PC-9 (cell line): ENCODE results near the gene CRLF3. TPM values are rescaled to one million over a fixed set of nuclear protein-coding genes. Genes with fewer than 3 reads are reported as not detected.
"Not testable (repeated sequence)": the region's sequence is repeated elsewhere in the genome, so short reads cannot be mapped to it uniquely, and the experiment has no call there.

Experiments
- BruUV-seq: library from RNA; stranded (reverse); fragments of 400-500 nt; replicated peaks from 2 replicates; lab custom pipeline; 2021; lab: Mats Ljungman, UMichigan
- CTCF ChIA-PET: fragments of 300-600 bp; sonication (Branson Sonifier 250); formaldehyde crosslinking; loops from one replicate; lab custom pipeline; 2022; ENCODE audit warnings: antibody characterized with exemption; lab: Charles Lee
- POLR2A ChIA-PET: fragments of 300-600 bp; sonication (Branson Sonifier 250); formaldehyde crosslinking; loops from one replicate; lab custom pipeline; 2022; ENCODE audit warnings: antibody characterized with exemption; ENCODE audit not compliant: unreplicated experiment; lab: Charles Lee
- DNase-seq, 2 experiments: peaks; one replicate each; pipeline versions ENCODE4 v3.0.0 to v3.0.0-alpha.2; 2015 to 2022; ENCODE audit warnings: mixed read lengths in 1 of 2
- H2AFZ ChIP-seq: fragments of 200-600 bp; sonication (generic); 2 replicates; pipeline ENCODE4 v1.8.1; 2017; ENCODE audit warnings: antibody characterized with exemption
- H3F3A ChIP-seq: fragments of 200-600 bp; sonication (generic); 2 replicates; pipeline ENCODE4 v1.8.1; 2017; ENCODE audit warnings: antibody characterized with exemption, mild to moderate bottlenecking, low read depth; ENCODE audit not compliant: insufficient read depth
- H3K27ac ChIP-seq: fragments of 200-600 bp; sonication (generic); 2 replicates; pipeline ENCODE4 v1.6.1; 2016; ENCODE audit warnings: mixed run types
- H3K27me3 ChIP-seq: fragments of 200-600 bp; sonication (generic); 2 replicates; pipeline ENCODE4 v1.6.1; 2016; ENCODE audit warnings: low read depth, mixed run types; ENCODE audit not compliant: insufficient read depth
- H3K36me3 ChIP-seq: fragments of 200-600 bp; sonication (generic); 2 replicates; pipeline ENCODE4 v1.6.1; 2016; ENCODE audit warnings: low read depth, mixed run types
- H3K4me1 ChIP-seq: fragments of 200-600 bp; sonication (generic); replicated peaks from 2 replicates; pipeline ENCODE4 v1.6.1; 2016; ENCODE audit warnings: mixed run types; ENCODE audit not compliant: insufficient read depth
- H3K4me2 ChIP-seq: fragments of 200-600 bp; sonication (generic); 2 replicates; pipeline ENCODE4 v1.6.1; 2017; ENCODE audit warnings: mixed run types
- H3K4me3 ChIP-seq: fragments of 200-600 bp; sonication (generic); 2 replicates; pipeline ENCODE4 v1.6.1; 2016; ENCODE audit warnings: mixed run types
- H3K79me2 ChIP-seq: fragments of 200-600 bp; sonication (generic); 2 replicates; pipeline ENCODE4 v1.6.1; 2017; ENCODE audit warnings: low read depth, mixed run types
- H3K9me2 ChIP-seq: fragments of 200-600 bp; sonication (generic); 2 replicates; pipeline ENCODE4 v1.8.1; 2017; ENCODE audit warnings: mild to moderate bottlenecking; ENCODE audit not compliant: insufficient read depth
- H3K9me3 ChIP-seq: fragments of 200-600 bp; sonication (generic); 2 replicates; pipeline ENCODE4 v1.8.1; 2016; ENCODE audit warnings: low read depth; ENCODE audit not compliant: insufficient read depth
- H4K20me1 ChIP-seq: fragments of 200-600 bp; sonication (generic); 2 replicates; pipeline ENCODE4 v1.8.1; 2017; ENCODE audit not compliant: insufficient read depth
- CTCF ChIP-seq: fragments of 200-600 bp; sonication (generic); conservative IDR thresholded peaks from 2 replicates; pipeline ENCODE4 v1.6.1; 2017; ENCODE audit warnings: mixed run types, antibody characterized with exemption, mild to moderate bottlenecking, moderate library complexity
- EZH2 ChIP-seq: fragments of 200-600 bp; sonication (generic); IDR thresholded peaks from 2 replicates; pipeline ENCODE4 v1.8.0; 2017; ENCODE audit warnings: antibody characterized with exemption, low read depth
- intact Hi-C: fragments of 100-400 bp; cut with micrococcal nuclease; formaldehyde crosslinking; loops from one replicate; pipeline ENCODE4 v1.10.0; 2022; ENCODE audit not compliant: unreplicated experiment
- total RNA-seq: library from RNA; stranded (reverse); gene quantifications from 2 replicates; pipeline ENCODE4 v1.2.3, GENCODE V29; 2021

Gene CRLF3
- total RNA-seq, 1 experiment from 2014 or later: 12.9 TPM

- Histone ChIP-seq H3K36me3 (no peaks in the 10 kb centered on the region; the same call in 1 of the 2 replicates), H3K9me2 (no peaks in the 10 kb centered on the region), H3K4me2 (no peak overlapping the region), H3K27me3 (no peaks in the 10 kb centered on the region), H3K4me1 (no peaks in the 10 kb centered on the region), H2AFZ (no peak overlapping the region), H3K9me3 (no peaks in the 10 kb centered on the region), H3K4me3 (no peak overlapping the region), H3K27ac (no peak overlapping the region), H4K20me1 (no peaks in the 10 kb centered on the region; the same call in none of the 2 replicates), H3K79me2 (0 out of 2 replicates have a peak, but pooled peaks cover 6% of the 10 kb centered on the region), H3F3A (no peaks in the 10 kb centered on the region; the same call in 1 of the 2 replicates)
- ChIA-PET CTCF (no interaction called here), POLR2A (no interaction called here)
- no TSS peak for BruUV-seq
- no peak for TF ChIP-seq EZH2
- TF ChIP-seq CTCF: no peak
- no peak for DNase-seq
- intact Hi-C loops: no loop called here
Observed at GRCh38 chr17:30761060-30761459, 63.4 kb downstream of the CRLF3 start.

- H3K4me2 ChIP-seq, intact Hi-C loops, POLR2A ChIA-PET, H3K27ac ChIP-seq, H3K4me1 ChIP-seq, H3F3A ChIP-seq, DNase-seq, H3K27me3 ChIP-seq, BruUV-seq, H4K20me1 ChIP-seq, CTCF ChIA-PET, H3K9me3 ChIP-seq, H2AFZ ChIP-seq, H3K36me3 ChIP-seq, H3K4me3 ChIP-seq, H3K9me2 ChIP-seq: not testable (repeated sequence)
- H3K79me2 ChIP-seq: peaks cover 17% of the 10 kb centered on the region
Observed at GRCh38 chr17:30753291-30753690, 71.2 kb downstream of the CRLF3 start.

GRCh38 chr17:30750982-30751381 is 73.5 kb downstream of the CRLF3 start:
- not testable (repeated sequence) for H3K4me2 ChIP-seq, H4K20me1 ChIP-seq
- peaks cover 16% of the 10 kb centered on the region for H3K79me2 ChIP-seq

GRCh38 chr17:30747621-30748020 is 76.9 kb downstream of the CRLF3 start:
- H3K9me2 ChIP-seq, DNase-seq, H3K79me2 ChIP-seq, H3K4me2 ChIP-seq, H3K9me3 ChIP-seq, H3K36me3 ChIP-seq, BruUV-seq, H2AFZ ChIP-seq, H3K4me3 ChIP-seq, H3K27ac ChIP-seq, H3K4me1 ChIP-seq, CTCF ChIA-PET, intact Hi-C loops, H4K20me1 ChIP-seq, H3K27me3 ChIP-seq, H3F3A ChIP-seq: not testable (repeated sequence)
- POLR2A ChIA-PET: interaction anchor here (0.6 kb wide), 1 partner anchor 74 kb away, joined by 3 read pairs; no protein-coding TSS in a partner anchor

More at GRCh38 chr17:30750982-30751381, 73.5 kb downstream of the CRLF3 start:
- H3K27ac ChIP-seq, H3K9me3 ChIP-seq, BruUV-seq, H3K4me1 ChIP-seq, intact Hi-C loops, POLR2A ChIA-PET, H3F3A ChIP-seq, H3K36me3 ChIP-seq, H3K9me2 ChIP-seq, H3K4me3 ChIP-seq, DNase-seq, H2AFZ ChIP-seq, H3K27me3 ChIP-seq: not testable (repeated sequence)
- CTCF ChIA-PET: interaction anchor here (0.6 kb wide), 1 partner anchor 33 kb away, joined by 3 read pairs; no protein-coding TSS in a partner anchor

GRCh38 chr17:30742669-30743068 is 81.8 kb downstream of the CRLF3 start:
- BruUV-seq, H3K27ac ChIP-seq, POLR2A ChIA-PET, H3K9me2 ChIP-seq, H2AFZ ChIP-seq, CTCF ChIA-PET, H3F3A ChIP-seq, H3K27me3 ChIP-seq, intact Hi-C loops, DNase-seq, H3K4me3 ChIP-seq, H3K36me3 ChIP-seq, H3K9me3 ChIP-seq, H3K4me2 ChIP-seq, H3K4me1 ChIP-seq: not testable (repeated sequence)
- Histone ChIP-seq H4K20me1 (peaks cover 13% of the 10 kb centered on the region), H3K79me2 (peaks cover 29% of the 10 kb centered on the region)

- H3K27me3 ChIP-seq, intact Hi-C loops, H3K4me2 ChIP-seq, H3K4me3 ChIP-seq, H3K9me3 ChIP-seq, BruUV-seq, CTCF ChIA-PET, H3K27ac ChIP-seq, H2AFZ ChIP-seq, H3K9me2 ChIP-seq, DNase-seq, H3F3A ChIP-seq, POLR2A ChIA-PET: not testable (repeated sequence)
- Histone ChIP-seq H3K4me1 (peaks cover 15% of the 10 kb centered on the region), H3K79me2 (peaks cover 84% of the 10 kb centered on the region), H3K36me3 (peaks cover 14% of the 10 kb centered on the region), H4K20me1 (peaks cover 36% of the 10 kb centered on the region)
Observed at GRCh38 chr17:30736371-30736770, 88.1 kb downstream of the CRLF3 start.
